ENCODE measurements around the gene ZNFX1.
"Not testable (repeated sequence)": the region's sequence is repeated elsewhere in the genome, so short reads cannot be mapped to it uniquely, and the experiment has no call there.

The ZNFX1 gene

GRCh38 chr20:49310705-49311104, 32.8 kb upstream of the ZNFX1 start:
- no peak for DNase-seq
- H3K27ac Mint-ChIP-seq: no peak overlapping the region
- CTCF ChIA-PET: interaction anchor here (1.0 kb wide), 1 partner anchor 12 kb away, joined by 4 read pairs; no protein-coding TSS in a partner anchor
- H3K36me3 Mint-ChIP-seq: no peaks in the 10 kb centered on the region
- no peaks in the 10 kb centered on the region for H3K4me1 Mint-ChIP-seq
- H3K27me3 Mint-ChIP-seq: peaks cover 64% of the 10 kb centered on the region
- H3K9me3 Mint-ChIP-seq: peaks cover 12% of the 10 kb centered on the region
- H3K4me3 Mint-ChIP-seq: no peak overlapping the region

GRCh38 chr20:49308875-49309274, 31.0 kb upstream of the ZNFX1 start:
- CTCF ChIA-PET: no interaction called here
- no peak overlapping the region for H3K27ac Mint-ChIP-seq
- peaks cover 12% of the 10 kb centered on the region for H3K9me3 Mint-ChIP-seq
- peaks cover 57% of the 10 kb centered on the region for H3K27me3 Mint-ChIP-seq
- H3K4me1 Mint-ChIP-seq: peaks cover 7% of the 10 kb centered on the region
- H3K4me3 Mint-ChIP-seq: no peak overlapping the region
- DNase-seq: no peak
- no peaks in the 10 kb centered on the region for H3K36me3 Mint-ChIP-seq

GRCh38 chr20:49306903-49307620, 29.2 kb upstream of the ZNFX1 start:
- H3K4me1 Mint-ChIP-seq: peaks cover 19% of the 10 kb centered on the region
- no peak overlapping the region for H3K4me3 Mint-ChIP-seq
- no peak for DNase-seq
- H3K9me3 Mint-ChIP-seq: peaks cover 12% of the 10 kb centered on the region
- CTCF ChIA-PET: interaction anchor here (0.6 kb wide), 1 partner anchor 235 kb away, joined by 3 read pairs; no protein-coding TSS in a partner anchor
- no peak overlapping the region for H3K27ac Mint-ChIP-seq
- H3K36me3 Mint-ChIP-seq: peaks cover 1% of the 10 kb centered on the region
- peaks cover 39% of the 10 kb centered on the region for H3K27me3 Mint-ChIP-seq

- H3K9me3 Mint-ChIP-seq: no peaks in the 10 kb centered on the region
- no peak for DNase-seq
- H3K27me3 Mint-ChIP-seq: peaks cover 11% of the 10 kb centered on the region
- peaks cover 22% of the 10 kb centered on the region for H3K4me1 Mint-ChIP-seq
- peak overlapping the region; percentile 52 for H3K27ac Mint-ChIP-seq
- no peak overlapping the region for H3K4me3 Mint-ChIP-seq
- H3K36me3 Mint-ChIP-seq: peaks cover 1% of the 10 kb centered on the region
- CTCF ChIA-PET: interaction anchor here (1.2 kb wide), 1 partner anchor 86 kb away, joined by 3 read pairs; no protein-coding TSS in a partner anchor
These were observed 25.3 kb upstream of the ZNFX1 start for GRCh38 chr20:49303065-49303552.

- CTCF ChIA-PET: no interaction called here
- Mint-ChIP-seq H3K36me3 (peaks cover 34% of the 10 kb centered on the region), H3K9me3 (peaks cover 8% of the 10 kb centered on the region), H3K27me3 (no peaks in the 10 kb centered on the region), H3K4me3 (no peak overlapping the region), H3K4me1 (peaks cover 20% of the 10 kb centered on the region), H3K27ac (peak overlapping the region; percentile 80)
- peak; percentile 51 for DNase-seq
These were observed 20.0 kb upstream of the ZNFX1 start for GRCh38 chr20:49297605-49298530.

- Mint-ChIP-seq H3K4me1 (peaks cover 20% of the 10 kb centered on the region), H3K36me3 (peaks cover 57% of the 10 kb centered on the region)
- H3K9me3 Mint-ChIP-seq, H3K27me3 Mint-ChIP-seq, DNase-seq, H3K27ac Mint-ChIP-seq, H3K4me3 Mint-ChIP-seq: not testable (repeated sequence)
- CTCF ChIA-PET: interaction anchor here (0.7 kb wide), 1 partner anchor 254 kb away, joined by 3 read pairs; no protein-coding TSS in a partner anchor
These were observed 16.3 kb upstream of the ZNFX1 start for GRCh38 chr20:49294002-49294654.

GRCh38 chr20:49293122-49293521, 15.3 kb upstream of the ZNFX1 start:
- Mint-ChIP-seq H3K27ac (no peak overlapping the region), H3K27me3 (no peaks in the 10 kb centered on the region), H3K9me3 (peaks cover 10% of the 10 kb centered on the region), H3K4me1 (peaks cover 18% of the 10 kb centered on the region), H3K36me3 (peaks cover 67% of the 10 kb centered on the region), H3K4me3 (no peak overlapping the region)
- no peak for DNase-seq
- CTCF ChIA-PET: no interaction called here

GRCh38 chr20:49292010-49292409, 14.2 kb upstream of the ZNFX1 start:
- CTCF ChIA-PET: interaction anchor here (0.6 kb wide), 1 partner anchor 443 kb away, joined by 4 read pairs; no protein-coding TSS in a partner anchor

GRCh38 chr20:49291200-49291599, 13.3 kb upstream of the ZNFX1 start:
- DNase-seq: no peak
- CTCF ChIA-PET: no interaction called here
- peak overlapping the region; percentile 24 for H3K27ac Mint-ChIP-seq
- H3K9me3 Mint-ChIP-seq: peaks cover 26% of the 10 kb centered on the region
- peaks cover 74% of the 10 kb centered on the region for H3K36me3 Mint-ChIP-seq
- H3K4me1 Mint-ChIP-seq: peaks cover 14% of the 10 kb centered on the region
- H3K27me3 Mint-ChIP-seq: no peaks in the 10 kb centered on the region
- no peak overlapping the region for H3K4me3 Mint-ChIP-seq

More at GRCh38 chr20:49292010-49292409, 14.2 kb upstream of the ZNFX1 start:
- no peak overlapping the region for H3K4me3 Mint-ChIP-seq
- peaks cover 16% of the 10 kb centered on the region for H3K4me1 Mint-ChIP-seq
- H3K27ac Mint-ChIP-seq: no peak overlapping the region
- peaks cover 72% of the 10 kb centered on the region for H3K36me3 Mint-ChIP-seq
- no peak for DNase-seq
- no peaks in the 10 kb centered on the region for H3K27me3 Mint-ChIP-seq
- H3K9me3 Mint-ChIP-seq: peaks cover 18% of the 10 kb centered on the region

GRCh38 chr20:49290608-49291191, 12.8 kb upstream of the ZNFX1 start:
- Mint-ChIP-seq H3K4me1 (peaks cover 18% of the 10 kb centered on the region), H3K27ac (peak overlapping the region; percentile 24), H3K9me3 (peaks cover 31% of the 10 kb centered on the region), H3K27me3 (no peaks in the 10 kb centered on the region), H3K4me3 (no peak overlapping the region), H3K36me3 (peaks cover 79% of the 10 kb centered on the region)
- DNase-seq: no peak
- CTCF ChIA-PET: no interaction called here

- Mint-ChIP-seq H3K9me3 (peaks cover 46% of the 10 kb centered on the region), H3K4me1 (peaks cover 31% of the 10 kb centered on the region), H3K27ac (no peak overlapping the region), H3K27me3 (no peaks in the 10 kb centered on the region), H3K36me3 (peaks cover 86% of the 10 kb centered on the region), H3K4me3 (no peak overlapping the region)
- CTCF ChIA-PET: no interaction called here
- no peak for DNase-seq
These were observed 11.2 kb upstream of the ZNFX1 start for GRCh38 chr20:49288784-49289696.

- CTCF ChIA-PET: no interaction called here
- H3K4me1 Mint-ChIP-seq: peaks cover 39% of the 10 kb centered on the region
- H3K9me3 Mint-ChIP-seq: peaks cover 51% of the 10 kb centered on the region
- H3K4me3 Mint-ChIP-seq: no peak overlapping the region
- H3K27ac Mint-ChIP-seq: no peak overlapping the region
- H3K36me3 Mint-ChIP-seq: peaks cover 87% of the 10 kb centered on the region
- no peaks in the 10 kb centered on the region for H3K27me3 Mint-ChIP-seq
- no peak for DNase-seq
These were observed 10.4 kb upstream of the ZNFX1 start for GRCh38 chr20:49288250-49288751.

All from activated naive CD4-positive, alpha-beta T cell treated with anti-CD3 and anti-CD28 coated beads, Interleukin-2, amount 10 ng/mL, durations not matched to agents 7 days and 5 days (primary cell).